ENCODE measurements around the gene GRM3. TPM values are rescaled to one million over a fixed set of nuclear protein-coding genes. Genes with fewer than 3 reads are reported as not detected.
A peak's percentile ranks its signal among the peaks of the same experiment; 100 is the strongest.

GRM3 gene
- total and polyA plus RNA-seq, 2 of the 4 experiments (the other 2 are of a cell fraction): not detected

DNA sequence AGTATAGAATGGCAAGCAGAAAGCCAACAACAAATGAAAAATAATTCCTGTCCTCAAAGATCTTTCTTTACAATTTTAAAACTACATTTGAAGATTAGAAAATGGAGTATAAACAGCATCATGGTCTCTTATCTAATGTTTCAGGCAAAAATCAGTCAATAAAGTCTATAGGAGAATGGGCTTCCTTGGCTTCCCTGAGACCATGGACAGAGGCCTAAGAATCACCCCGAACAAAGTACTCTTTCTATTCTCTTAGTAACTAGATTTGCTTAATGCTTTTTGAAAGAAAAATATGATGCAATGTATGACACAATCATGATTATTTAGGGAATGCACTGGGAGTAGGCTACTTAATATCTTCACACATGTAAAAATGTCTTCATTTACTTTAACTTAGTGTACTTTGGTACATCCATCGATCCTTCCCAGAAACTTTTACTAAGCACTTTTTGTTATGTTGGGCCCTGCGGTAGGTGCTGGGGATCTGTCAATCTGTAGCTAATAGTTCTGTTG, 17.3 kb downstream of the GRM3 start:
- Histone ChIP-seq H2BK120ac (ENCODE audit: low read depth, low read length) (no peak overlapping the region), H3K27ac (ENCODE audit: insufficient read depth, low read length) (no peak overlapping the region), H4K20me1 (ENCODE audit: insufficient read depth, low read length) (no peaks in the 10 kb centered on the region), H2AFZ (replicated peaks; ENCODE audit: low read length, poor library complexity) (no peak overlapping the region), H3K9ac (ENCODE audit: low read depth, low read length) (no peak overlapping the region), H4K91ac (ENCODE audit: insufficient read depth, low read depth, low read length) (no peak overlapping the region), H2AK5ac (ENCODE audit: low read depth, low read length) (no peak overlapping the region), H3K4ac (ENCODE audit: low read depth, low read length) (no peak overlapping the region), H3K79me1 (ENCODE audit: low read depth in 1 of 2, low read length in 2 of 2) (no peaks in the 10 kb centered on the region), H3K23ac (ENCODE audit: low read depth, low read length) (no peak overlapping the region), H3K14ac (replicated peaks; ENCODE audit: low read depth, low read length) (no peak overlapping the region), H4K8ac (ENCODE audit: low read depth in 2 of 2, low read length in 2 of 2) (no peak overlapping the region), H3K9me3 (ENCODE audit: control insufficient read depth, insufficient read depth, low read length) (no peaks in the 10 kb centered on the region), H4K5ac (ENCODE audit: low read depth, low read length) (no peak overlapping the region), H3K27me3 (ENCODE audit: control insufficient read depth, insufficient read depth, low read length) (no peaks in the 10 kb centered on the region), H2AK9ac (replicated peaks; ENCODE audit: low read depth, low read length, poor library complexity) (no peak overlapping the region), H3K36me3 (ENCODE audit: control insufficient read depth, insufficient read depth, low read length) (no peaks in the 10 kb centered on the region), H2BK5ac (ENCODE audit: low read depth, low read length, poor library complexity, severe bottlenecking) (no peak overlapping the region), H3K4me1 (ENCODE audit: control insufficient read depth, insufficient read depth, low read length) (no peaks in the 10 kb centered on the region), H3K9me1 (ENCODE audit: insufficient read depth, low read length) (no peaks in the 10 kb centered on the region), H3K4me3 (ENCODE audit: insufficient read depth, low read depth, low read length) (no peak overlapping the region), H3K56ac (ENCODE audit: extremely low read depth, insufficient read depth, low read length) (no peak overlapping the region), H2BK20ac (ENCODE audit: low read depth, low read length) (no peak overlapping the region), H2BK15ac (ENCODE audit: low read depth, low read length) (no peak overlapping the region), H3K18ac (ENCODE audit: low read depth, low read length) (no peak overlapping the region), H3K4me2 (ENCODE audit: low read depth, low read length) (no peak overlapping the region)
- TF ChIP-seq POLR2A (IDR thresholded peaks at IDR 0.05; ENCODE audit: low read depth, low read length) (no peak), CEBPB (IDR thresholded peaks at IDR 0.05; ENCODE audit: low read depth, low read length) (0 out of 2 replicates have a peak, but pooled peaks have one; percentile 40), SMC3 (IDR thresholded peaks at IDR 0.05; ENCODE audit: low read depth, low read length) (no peak), RCOR1 (IDR thresholded peaks at IDR 0.05; ENCODE audit: insufficient replicate concordance, low read length) (no peak)
- no TSS peak for BruUV-seq (replicated peaks)
- in situ Hi-C loops (cut with MboI; ENCODE audit: low sequenced_read_pairs) (no loop called here), dilution Hi-C loops (cut with HindIII; ENCODE audit: low sequenced_read_pairs, unreplicated experiment) (no loop called here), intact Hi-C loops (cut with micrococcal nuclease) (no loop called here)
- POLR2A ChIA-PET (ENCODE audit: unreplicated experiment): no interaction called here
- DNase-seq (no peak), ATAC-seq (ENCODE audit: low read depth) (no peak)
- CTCF ChIA-PET: no interaction called here
- WGBS, 2 experiments (ENCODE audit: extremely low coverage in 2 of 2, insufficient read length in 1 of 2): no CpG with 5 or more reads among the region's 3 CpGs
